NCI-H2029 treated with DMSO at 0.1 percent for 48 hours (cell line): Measurements from ENCODE around the gene CRISPLD2.

ENCODE experiments used
- DNase-seq: peaks from one replicate; lab custom pipeline; 2025; lab: John Stamatoyannopoulos, UW

The CRISPLD2 gene

DNA sequence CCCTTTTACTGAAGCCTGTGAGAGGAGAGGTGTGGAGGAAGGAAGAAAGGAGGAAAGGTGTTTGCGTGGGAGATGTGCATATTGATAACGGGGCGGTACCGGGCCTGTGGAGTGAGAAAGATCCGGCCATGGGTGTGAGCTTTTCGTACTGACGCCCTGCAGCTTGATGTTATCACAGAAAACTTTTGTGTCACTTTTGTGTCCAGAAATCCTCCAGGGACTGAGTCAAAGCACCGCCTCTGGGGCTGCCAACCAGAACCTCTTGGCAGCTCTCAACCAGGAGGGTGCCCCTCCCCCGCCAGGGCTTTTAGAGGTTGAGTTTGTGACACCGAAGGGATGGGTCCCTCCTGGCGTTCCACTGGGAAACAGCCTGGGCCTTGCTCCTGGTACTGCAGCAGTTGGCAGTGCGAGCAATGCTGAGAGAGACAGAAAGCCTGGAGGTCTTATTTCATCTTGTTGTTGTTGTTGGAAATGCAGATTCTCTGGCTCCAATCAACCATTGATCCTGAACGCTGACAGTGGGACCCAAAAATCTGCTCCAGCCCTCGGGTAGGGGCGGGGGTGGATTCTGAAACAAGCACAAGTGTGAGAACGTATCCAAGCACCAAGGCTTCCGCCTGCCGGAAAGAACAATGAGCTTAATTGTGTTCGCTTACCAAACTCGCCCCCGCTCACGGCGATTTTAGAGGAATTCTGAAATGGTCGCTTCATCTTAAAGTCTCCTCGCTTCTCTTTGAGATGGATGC is 65.0 kb downstream of the CRISPLD2 start:
- DNase-seq, result no peak

- DNase-seq, result no peak
Observed at GRCh38 chr16:84885342-84885910, 65.6 kb downstream of the CRISPLD2 start.

DNA sequence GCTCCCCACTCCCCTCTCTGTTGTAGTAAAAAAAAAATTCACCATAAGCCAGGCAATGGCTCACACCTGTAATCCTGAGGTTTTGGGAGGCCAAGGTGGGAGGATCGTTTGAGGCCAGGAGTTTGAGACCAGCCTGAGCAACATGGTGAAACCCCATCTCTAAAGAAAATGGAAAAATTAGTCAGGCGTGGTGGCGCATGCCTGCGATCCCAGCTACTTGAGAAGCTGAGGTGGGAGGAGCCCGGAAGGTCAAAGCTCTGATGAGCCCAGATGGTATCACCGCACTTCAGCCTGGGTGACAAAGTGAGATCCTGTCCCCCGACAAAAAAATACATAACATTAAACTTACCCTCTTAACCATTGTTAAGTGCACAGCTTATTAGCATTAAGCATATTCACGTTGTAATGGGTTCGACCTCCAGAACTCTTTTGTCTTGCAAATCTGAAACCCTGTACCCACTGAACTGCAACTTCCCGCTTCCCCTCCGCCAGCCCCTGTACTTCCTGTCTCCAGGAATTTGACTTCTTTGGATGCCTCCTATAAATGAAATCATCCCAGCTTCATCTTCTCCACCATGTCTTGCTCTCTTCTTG is 66.8 kb downstream of the CRISPLD2 start:
- DNase-seq, result no peak

DNA sequence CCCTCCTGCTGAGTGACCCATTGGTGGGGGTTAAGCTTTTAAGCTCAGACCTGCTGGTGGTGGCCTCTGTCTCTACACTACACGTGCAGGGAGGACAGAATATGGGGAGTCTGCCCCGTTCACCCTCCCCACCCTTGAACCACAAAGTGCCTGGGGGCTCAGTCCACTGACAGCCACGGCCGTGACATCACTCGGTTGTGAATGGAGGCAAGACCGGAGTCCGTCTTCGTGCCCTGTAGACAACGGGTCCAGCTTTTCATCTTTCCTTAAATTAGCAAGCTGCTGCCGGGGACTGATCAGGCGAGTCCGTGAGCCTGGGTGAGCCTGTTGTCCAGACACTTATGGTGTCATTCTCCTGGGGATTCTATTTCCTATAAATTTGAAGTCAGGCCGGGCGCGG is 67.4 kb downstream of the CRISPLD2 start:
- no peak for DNase-seq

DNA sequence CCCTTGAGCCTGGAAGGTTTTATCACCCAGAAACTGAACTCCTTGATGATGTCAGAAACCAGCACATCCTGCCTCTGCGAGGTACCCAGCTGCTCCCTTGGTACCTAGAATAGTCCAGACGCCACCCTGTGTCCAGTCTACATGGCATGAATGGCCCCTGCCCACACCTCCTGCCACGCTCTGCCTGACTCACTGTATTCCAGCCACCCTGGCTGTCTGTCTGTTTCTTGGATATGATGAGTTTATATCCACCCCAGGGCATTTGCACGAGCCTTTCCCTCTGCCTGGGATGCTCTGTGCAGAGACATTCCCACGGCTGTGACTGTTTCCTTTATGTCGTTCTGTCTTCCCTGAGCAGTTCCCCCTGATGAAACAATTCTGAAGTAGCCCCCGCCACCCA is 68.7 kb downstream of the CRISPLD2 start:
- DNase-seq, result no peak

DNA sequence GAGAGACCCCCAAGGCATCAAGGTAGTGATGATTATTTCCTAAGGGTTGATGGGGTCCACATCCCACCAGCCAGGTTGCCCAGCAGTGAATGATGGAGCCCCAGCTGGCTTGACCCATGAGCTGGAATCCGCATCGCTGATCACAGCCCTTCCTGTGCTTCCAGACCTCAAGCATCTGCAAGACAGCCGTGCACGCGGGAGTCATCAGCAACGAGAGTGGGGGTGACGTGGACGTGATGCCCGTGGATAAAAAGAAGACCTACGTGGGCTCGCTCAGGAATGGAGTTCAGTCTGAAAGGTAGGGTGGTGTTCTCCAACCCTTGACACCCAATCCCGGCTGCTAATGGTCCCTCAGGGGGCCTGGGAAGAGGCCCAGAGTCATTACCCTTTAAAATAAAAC is 69.3 kb downstream of the CRISPLD2 start:
- no peak for DNase-seq

- DNase-seq, result no peak
Observed at GRCh38 chr16:84890427-84890826, 70.6 kb downstream of the CRISPLD2 start.

GRCh38 chr16:84891149-84891795 is 71.5 kb downstream of the CRISPLD2 start:
- DNase-seq, result no peak

DNA sequence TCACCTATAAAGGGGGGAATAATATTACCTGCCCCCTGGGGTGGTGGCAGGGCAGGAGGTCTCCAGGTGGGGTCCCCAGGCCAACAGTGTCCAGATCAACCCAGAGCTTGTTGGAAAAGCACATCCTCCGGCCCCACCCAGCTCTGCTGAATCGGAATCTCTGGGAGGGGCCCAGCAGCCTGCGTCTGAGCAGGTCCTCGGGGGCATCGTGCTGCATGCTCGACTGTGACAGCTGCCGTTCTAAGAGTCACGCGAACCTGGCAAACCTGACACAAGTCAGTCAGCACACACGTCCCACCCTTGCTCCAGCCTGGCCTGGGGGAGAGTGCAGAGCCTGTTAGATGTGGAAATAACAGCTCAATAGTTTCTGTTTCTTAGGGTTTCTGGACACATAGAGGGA is 72.3 kb downstream of the CRISPLD2 start:
- no peak for DNase-seq

- DNase-seq, result no peak
Observed at GRCh38 chr16:84893467-84893848, 73.7 kb downstream of the CRISPLD2 start.

DNA sequence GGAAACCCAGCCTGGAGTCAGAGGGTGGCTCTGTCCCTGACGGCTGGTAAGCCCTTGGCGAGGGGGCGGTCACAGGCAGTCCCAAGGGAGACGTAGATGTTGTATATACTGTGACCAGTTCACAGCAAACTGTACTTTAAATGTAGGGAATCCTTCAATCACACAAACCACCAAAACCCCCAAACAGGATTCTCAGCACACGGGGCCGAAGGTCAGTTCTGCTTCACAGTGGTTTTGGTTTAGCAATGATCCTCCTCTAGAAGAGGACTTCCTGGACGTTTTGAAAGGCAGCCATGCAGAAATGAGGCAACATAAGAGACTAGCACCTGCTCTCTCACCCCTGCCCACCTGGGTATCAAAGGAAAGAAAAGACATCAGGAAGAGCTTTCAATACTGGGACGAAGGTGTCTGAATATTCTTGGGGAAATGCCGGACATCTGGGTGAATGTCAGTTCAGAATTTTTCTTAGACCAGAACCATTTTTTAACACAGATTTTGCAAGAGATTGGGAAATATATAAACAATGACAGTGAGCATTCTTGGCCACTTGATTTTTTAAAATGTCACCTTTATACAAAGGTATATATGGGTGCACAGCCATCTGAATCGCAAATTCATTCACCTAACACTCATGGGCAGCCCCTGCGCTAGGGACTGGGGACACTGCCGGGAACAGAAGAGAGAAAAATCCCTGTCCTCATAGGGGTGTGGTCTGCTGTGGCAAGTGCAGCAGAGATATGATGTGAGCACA is 74.2 kb downstream of the CRISPLD2 start:
- no peak for DNase-seq

- no peak for DNase-seq
Observed at GRCh38 chr16:84895016-84895415, 75.2 kb downstream of the CRISPLD2 start.

GRCh38 chr16:84896847-84897246 is 77.1 kb downstream of the CRISPLD2 start:
- DNase-seq, result no peak

DNA sequence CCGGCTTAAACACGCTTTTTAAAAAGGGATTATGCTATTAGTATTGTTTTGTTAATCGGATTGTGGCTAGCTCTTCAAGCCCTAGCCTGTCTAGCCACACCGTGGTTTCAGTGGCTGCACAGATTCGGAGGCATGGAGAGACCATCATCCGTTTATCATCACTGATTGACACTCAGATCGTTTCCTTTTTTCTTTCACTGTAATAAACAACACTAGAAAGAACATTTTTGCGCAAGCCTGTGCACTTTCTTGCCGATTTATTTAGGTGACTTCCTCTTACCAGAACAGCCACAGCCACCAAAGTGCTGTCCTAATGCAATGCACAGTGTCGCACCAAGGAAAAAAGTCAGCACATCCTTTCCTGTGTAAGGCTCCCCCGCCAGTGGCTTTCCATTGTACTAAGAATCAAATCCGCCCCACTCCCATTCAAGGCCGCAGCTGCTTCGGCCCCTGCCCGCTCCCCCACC is 78.2 kb downstream of the CRISPLD2 start:
- no peak for DNase-seq

DNA sequence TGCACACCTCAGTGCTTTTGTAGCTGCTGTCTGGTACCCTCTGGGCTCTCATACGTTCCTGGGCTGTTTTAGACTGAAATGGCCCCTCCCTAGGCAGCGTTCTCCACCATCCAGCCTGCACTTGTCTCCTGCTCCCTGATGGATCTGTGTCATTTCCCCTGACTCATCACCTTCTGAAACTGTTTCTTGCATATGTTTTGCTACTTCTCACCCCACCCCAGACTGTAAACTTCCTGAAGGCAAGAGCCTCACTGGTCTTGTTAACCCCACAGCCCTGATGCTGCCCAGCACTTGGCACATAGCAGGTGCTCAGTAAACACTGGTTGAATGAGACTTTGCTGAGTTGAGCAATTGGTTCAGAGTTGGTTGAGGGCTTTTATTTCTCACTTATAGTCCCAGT is 78.7 kb downstream of the CRISPLD2 start:
- no peak for DNase-seq

DNA sequence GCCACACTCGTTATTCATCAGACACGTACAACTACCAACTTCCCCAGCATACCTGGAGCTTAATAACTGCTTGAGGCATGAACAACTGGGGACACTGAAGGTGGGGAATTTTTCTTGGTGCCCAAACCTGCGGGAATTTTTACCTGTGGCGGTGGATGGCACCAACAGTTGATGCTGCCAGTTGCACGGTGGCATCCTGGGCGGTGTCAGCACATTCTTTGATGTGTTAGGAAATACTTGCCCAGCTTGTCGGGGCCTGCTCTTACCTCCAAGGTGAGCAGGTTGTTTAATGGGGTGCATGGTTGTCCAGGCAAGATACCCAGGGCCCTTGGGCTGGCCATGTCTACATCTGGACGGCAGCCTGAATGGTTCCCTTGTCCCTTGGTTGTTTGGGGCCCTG is 79.6 kb downstream of the CRISPLD2 start:
- DNase-seq, result no peak

- DNase-seq, result no peak
Observed at GRCh38 chr16:84905965-84906460, 86.2 kb downstream of the CRISPLD2 start.

DNA sequence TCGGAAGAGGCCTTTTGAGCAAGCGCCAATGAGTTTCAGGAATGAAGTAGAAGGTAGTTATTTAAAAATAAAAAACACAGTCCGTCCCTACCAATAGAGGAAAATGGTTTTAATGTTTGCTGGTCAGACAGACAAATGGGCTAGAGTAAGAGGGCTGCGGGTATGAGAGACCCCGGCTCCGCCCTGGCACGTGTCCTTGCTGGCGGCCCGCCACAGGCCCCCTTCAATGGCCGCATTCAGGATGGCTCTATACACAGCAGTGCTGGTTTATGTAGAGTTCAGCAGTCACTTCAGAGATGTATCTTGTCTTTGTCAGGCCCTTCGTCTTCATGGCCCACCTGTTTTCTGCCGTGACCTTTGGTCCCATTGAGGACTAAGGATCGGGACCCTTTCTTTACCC is 87.3 kb downstream of the CRISPLD2 start:
- DNase-seq, result no peak

GRCh38 chr16:84907575-84907974 is 87.8 kb downstream of the CRISPLD2 start:
- no peak for DNase-seq

DNA sequence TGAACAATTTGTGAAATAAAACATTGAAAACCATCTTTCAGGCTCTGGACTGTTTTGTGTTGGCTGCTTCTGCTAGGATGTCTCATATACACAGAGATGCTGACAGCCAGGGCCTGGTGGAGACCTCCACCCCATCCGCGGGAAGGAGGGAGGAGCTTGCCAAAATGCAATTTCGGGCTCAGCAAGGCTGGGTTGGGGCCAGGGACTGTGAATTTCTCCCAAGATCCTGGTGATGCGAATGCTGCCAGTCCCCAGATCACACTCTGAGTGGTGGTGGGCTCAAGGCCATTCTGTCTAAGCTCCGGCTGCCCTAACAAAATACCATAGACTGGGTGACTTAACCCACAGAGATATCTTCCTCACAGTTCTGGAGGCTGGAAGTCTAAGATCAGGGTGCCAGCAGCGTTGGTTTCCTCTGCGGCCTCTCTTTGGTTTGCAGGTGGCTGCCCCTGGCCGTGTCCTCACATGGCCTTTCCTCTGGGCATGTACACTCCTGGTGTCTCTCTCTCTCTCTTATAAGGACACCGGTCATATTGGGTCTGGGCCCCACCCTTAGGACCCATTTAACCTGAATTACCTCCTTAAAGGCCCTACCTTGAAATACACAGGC is 89.8 kb downstream of the CRISPLD2 start:
- DNase-seq, result no peak

- no peak for DNase-seq
Observed at GRCh38 chr16:84911486-84912216, 91.9 kb downstream of the CRISPLD2 start.
